Gastrocnemius medialis (tissue), 4 donors: Measurements from ENCODE around the gene NCAPH2. TPM values are rescaled to one million over a fixed set of nuclear protein-coding genes. Genes with fewer than 3 reads are reported as not detected.

Source experiments
- ATAC-seq, 2 donors: fragments of 150-250 bp; one replicate each; pipeline ENCODE4 v1.9.1; 2016
- DNase-seq, 2 donors: peaks; one replicate each; pipeline ENCODE4 v3.0.0-alpha.2; 2019
- H3K27ac ChIP-seq, 4 donors: fragments of 200-600 bp; sonication (generic); 1 replicate in 1 of 4; 2 replicates in 3 of 4; pipeline ENCODE4 v1.5.1; 2016 to 2018; ENCODE audit warnings: mild to moderate bottlenecking in 2 of 4, moderate library complexity in 1 of 4
- H3K27me3 ChIP-seq, 3 donors: fragments of 200-600 bp; sonication (generic) in 2 of 3; 1 replicate in 1 of 3; 2 replicates in 2 of 3; pipeline versions ENCODE4 v1.5.1 to v1.6.0; 2016 to 2019; ENCODE audit warnings: mild to moderate bottlenecking in 1 of 3, moderate library complexity in 1 of 3
- H3K36me3 ChIP-seq, 2 donors: fragments of 200-600 bp; sonication (generic) in 1 of 2; one replicate each; pipeline ENCODE4 v1.5.1; 2017 to 2018
- H3K4me1 ChIP-seq, 2 donors: fragments of 200-600 bp; sonication (generic) in 1 of 2; one replicate each; pipeline ENCODE4 v1.5.1; 2016 to 2017; ENCODE audit warnings: mild to moderate bottlenecking in 2 of 2
- H3K4me3 ChIP-seq, 4 donors: fragments of 200-600 bp; sonication (generic) in 3 of 4; 1 replicate in 1 of 4; 2 replicates in 3 of 4; pipeline ENCODE4 v1.5.1; 2016 to 2019; ENCODE audit warnings: mild to moderate bottlenecking in 2 of 4
- H3K9me3 ChIP-seq, 3 donors: fragments of 200-600 bp; sonication (generic) in 2 of 3; 1 replicate in 1 of 3; 2 replicates in 2 of 3; pipeline ENCODE4 v1.5.1; 2016 to 2019
- POLR2A ChIP-seq, 2 donors: fragments of 450-650 bp; IDR thresholded peaks; one replicate each; pipeline ENCODE4 v1.6.1; 2017; ENCODE audit warnings: antibody characterized with exemption in 2 of 2, mild to moderate bottlenecking in 2 of 2, moderate library complexity in 2 of 2
- in situ Hi-C, 4 donors: fragments of 200-750 bp; cut with MboI; loops; one replicate each; pipeline versions ENCODE4 v1.15.0 to v1.8.0; 2017; ENCODE audit warnings: low sequenced_read_pairs in 4 of 4
- intact Hi-C: fragments of 100-400 bp; cut with DNase I; formaldehyde crosslinking; loops from one replicate; pipeline ENCODE4 v1.15.1; 2023; ENCODE audit warnings: low total_unique reads
- total RNA-seq, 4 donors: library from RNA; depleted of rRNA; stranded (reverse); fragments of >200 nt; gene quantifications; one replicate each; pipeline versions ENCODE4 v1.1.0 to v1.2.3, GENCODE V29; 2016
- TF ChIP-seq, protein P1 (sequence below), 5 experiments: fragments of 450-650 bp in 3 of 5; fragments of 200-600 bp in 2 of 5; sonication (generic) in 2 of 5; IDR thresholded peaks in 4 of 5; conservative IDR thresholded peaks in 1 of 5; 1 replicate in 4 of 5; 2 replicates in 1 of 5; pipeline ENCODE4 v1.5.1; 2016 to 2019; ENCODE audit warnings: antibody characterized with exemption in 5 of 5, mild to moderate bottlenecking in 3 of 5, moderate library complexity in 3 of 5

The NCAPH2 gene
- total RNA-seq, 4 donors from 2014 or later = 19.0 to 29.3 (median 23.4) TPM

DNA sequence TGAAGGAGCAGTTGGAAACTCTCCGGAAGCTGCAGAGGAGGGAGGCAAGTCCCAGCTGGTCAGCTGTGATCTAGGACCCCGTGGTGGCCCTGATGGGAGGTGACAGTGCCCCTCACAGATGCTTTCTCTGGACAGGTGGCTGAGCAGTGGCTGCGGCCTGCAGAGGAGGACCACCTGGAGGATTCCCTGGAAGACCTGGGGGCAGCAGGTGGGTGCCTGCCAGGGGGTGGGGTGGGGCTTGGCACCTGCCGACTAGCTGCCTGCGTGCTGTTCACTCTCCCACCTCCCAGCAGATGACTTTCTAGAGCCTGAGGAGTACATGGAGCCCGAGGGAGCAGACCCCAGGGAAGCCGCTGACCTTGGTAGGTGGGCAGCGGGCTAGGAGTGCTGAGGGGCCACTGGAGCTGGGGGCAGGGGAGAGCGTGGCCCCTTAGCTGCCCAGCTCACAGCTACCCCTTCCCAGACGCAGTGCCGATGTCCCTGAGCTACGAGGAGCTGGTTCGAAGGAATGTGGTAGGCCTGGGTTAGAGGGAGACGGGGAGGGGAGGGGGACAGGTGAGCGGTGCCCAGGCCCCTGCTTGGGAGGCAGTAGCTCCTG lies 14.3 kb downstream of the NCAPH2 start:
- no peak overlapping the region for H3K4me3 ChIP-seq
- ATAC-seq (no peak), DNase-seq (no peak)
- peaks cover 13 to 18% of the 10 kb centered on the region in 2 donors for H3K4me1 ChIP-seq
- H3K9me3 ChIP-seq = no peaks in the 10 kb centered on the region
- H3K36me3 ChIP-seq = peaks cover 0 to 52% of the 10 kb centered on the region in 2 donors
- no peaks in the 10 kb centered on the region for H3K27me3 ChIP-seq
- in situ Hi-C loops (no loop called here), intact Hi-C loops (no loop called here)
- no peak overlapping the region for H3K27ac ChIP-seq
- TF ChIP-seq, protein P1, sequence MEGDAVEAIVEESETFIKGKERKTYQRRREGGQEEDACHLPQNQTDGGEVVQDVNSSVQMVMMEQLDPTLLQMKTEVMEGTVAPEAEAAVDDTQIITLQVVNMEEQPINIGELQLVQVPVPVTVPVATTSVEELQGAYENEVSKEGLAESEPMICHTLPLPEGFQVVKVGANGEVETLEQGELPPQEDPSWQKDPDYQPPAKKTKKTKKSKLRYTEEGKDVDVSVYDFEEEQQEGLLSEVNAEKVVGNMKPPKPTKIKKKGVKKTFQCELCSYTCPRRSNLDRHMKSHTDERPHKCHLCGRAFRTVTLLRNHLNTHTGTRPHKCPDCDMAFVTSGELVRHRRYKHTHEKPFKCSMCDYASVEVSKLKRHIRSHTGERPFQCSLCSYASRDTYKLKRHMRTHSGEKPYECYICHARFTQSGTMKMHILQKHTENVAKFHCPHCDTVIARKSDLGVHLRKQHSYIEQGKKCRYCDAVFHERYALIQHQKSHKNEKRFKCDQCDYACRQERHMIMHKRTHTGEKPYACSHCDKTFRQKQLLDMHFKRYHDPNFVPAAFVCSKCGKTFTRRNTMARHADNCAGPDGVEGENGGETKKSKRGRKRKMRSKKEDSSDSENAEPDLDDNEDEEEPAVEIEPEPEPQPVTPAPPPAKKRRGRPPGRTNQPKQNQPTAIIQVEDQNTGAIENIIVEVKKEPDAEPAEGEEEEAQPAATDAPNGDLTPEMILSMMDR (IDR thresholded peaks at IDR 0.05 in 4 of 5, conservative IDR thresholded peaks at IDR 0.05 in 1 of 5) = no peak
- no peak for TF ChIP-seq POLR2A (IDR thresholded peaks at IDR 0.05)

GRCh38 chr22:50522806-50523438 lies 14.9 kb downstream of the NCAPH2 start:
- Histone ChIP-seq H3K9me3 (no peaks in the 10 kb centered on the region), H3K27me3 (no peaks in the 10 kb centered on the region), H3K36me3 (peaks cover 0 to 46% of the 10 kb centered on the region in 2 donors), H3K4me1 (peaks cover 13 to 18% of the 10 kb centered on the region in 2 donors), H3K27ac (no peak overlapping the region), H3K4me3 (no peak overlapping the region)
- TF ChIP-seq, protein P1 (IDR thresholded peaks at IDR 0.05 in 4 of 5, conservative IDR thresholded peaks at IDR 0.05 in 1 of 5) = no peak
- no peak for TF ChIP-seq POLR2A (IDR thresholded peaks at IDR 0.05)
- in situ Hi-C loops (no loop called here), intact Hi-C loops (no loop called here)
- no peak for DNase-seq
- no peak for ATAC-seq

DNA sequence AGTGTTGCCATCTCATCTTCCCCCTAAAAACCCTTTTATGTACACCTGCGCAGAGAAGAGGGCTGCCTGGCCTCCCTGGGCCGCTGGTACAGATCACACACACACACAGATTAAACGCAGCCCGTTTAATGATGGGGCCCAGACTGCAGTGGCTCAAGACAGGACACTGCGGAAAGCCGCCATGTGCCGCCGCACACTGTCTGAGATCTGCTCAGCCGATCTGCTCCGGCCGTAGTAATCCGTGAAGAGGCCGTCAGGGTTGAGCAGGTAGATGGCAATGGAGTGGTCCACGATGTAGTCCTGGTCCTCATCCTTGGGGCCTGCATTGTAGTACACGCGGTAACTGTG lies 15.4 kb downstream of the NCAPH2 start:
- Histone ChIP-seq H3K27ac (no peak overlapping the region), H3K27me3 (peaks cover 0 to under 1% (median 0%) of the 10 kb centered on the region in 3 donors), H3K4me1 (peaks cover 13 to 18% of the 10 kb centered on the region in 2 donors), H3K36me3 (peaks cover 0 to 42% of the 10 kb centered on the region in 2 donors), H3K4me3 (no peak overlapping the region), H3K9me3 (no peaks in the 10 kb centered on the region)
- DNase-seq (no peak), ATAC-seq (no peak)
- intact Hi-C loops (no loop called here), in situ Hi-C loops (no loop called here)
- TF ChIP-seq POLR2A (IDR thresholded peaks at IDR 0.05) = no peak
- TF ChIP-seq, protein P1 (IDR thresholded peaks at IDR 0.05 in 4 of 5, conservative IDR thresholded peaks at IDR 0.05 in 1 of 5) = no peak

DNA sequence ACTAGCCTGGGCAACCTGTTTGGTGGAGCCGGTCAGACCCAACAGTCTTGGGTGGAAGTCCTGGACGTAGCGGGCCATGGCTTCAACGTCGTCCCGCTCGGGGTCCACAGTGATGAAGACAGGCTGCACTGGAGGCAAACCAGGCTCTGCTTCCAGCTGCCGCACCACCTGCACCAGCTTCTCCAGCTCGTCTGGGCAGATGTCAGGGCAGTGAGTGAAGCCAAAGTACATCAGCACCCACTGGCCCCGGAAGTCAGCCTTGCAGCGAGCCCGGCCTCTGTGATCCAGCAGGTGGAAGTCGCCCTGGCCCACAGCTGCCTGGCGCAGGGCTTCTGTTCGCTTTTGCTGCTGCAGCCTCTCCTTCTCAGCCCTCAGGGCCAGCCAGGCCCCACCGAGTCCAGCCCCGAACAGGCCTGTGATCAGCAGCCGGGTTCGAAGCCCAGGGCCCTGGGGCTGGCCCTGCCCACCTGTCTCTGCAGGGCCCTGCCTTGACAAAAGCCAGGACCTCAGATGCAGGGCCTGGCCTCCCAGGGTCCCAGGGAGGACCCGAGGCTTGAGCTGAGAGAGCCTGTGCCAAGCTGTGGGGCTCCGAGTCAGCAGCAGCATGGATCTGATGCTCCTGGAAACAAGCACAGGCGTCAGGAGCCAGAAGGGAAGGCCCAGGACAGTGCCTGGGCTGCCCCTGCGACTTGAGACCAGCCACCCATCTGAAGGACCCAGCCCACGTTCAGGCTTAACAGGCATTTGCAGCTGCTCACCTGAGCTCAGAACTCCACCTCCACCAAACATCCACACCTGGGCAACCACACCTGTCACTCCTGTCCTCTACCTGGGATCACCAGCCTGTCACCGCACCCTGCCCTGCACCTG lies 16.0 kb downstream of the NCAPH2 start:
- ATAC-seq = no peak
- no peaks in the 10 kb centered on the region for H3K9me3 ChIP-seq

More for the DNA sequence above, 16.0 kb downstream of the NCAPH2 start:
- intact Hi-C loops = no loop called here
- DNase-seq = no peak
- Histone ChIP-seq H3K36me3 (peaks cover 0 to 36% of the 10 kb centered on the region in 2 donors), H3K4me3 (peak overlapping the region; percentile 68 to 91 (median 83)), H3K27ac (no peak overlapping the region), H3K4me1 (peaks cover 13 to 18% of the 10 kb centered on the region in 2 donors), H3K27me3 (peaks cover 0 to 7% (median 3%) of the 10 kb centered on the region in 3 donors)
- in situ Hi-C loops = no loop called here
- TF ChIP-seq POLR2A (IDR thresholded peaks at IDR 0.05) = no peak
- TF ChIP-seq, protein P1 (IDR thresholded peaks at IDR 0.05 in 4 of 5, conservative IDR thresholded peaks at IDR 0.05 in 1 of 5) = no peak
